Posterior vena cava (tissue), 2 donors: ENCODE data around the gene F2RL1. TPM values are rescaled to one million over a fixed set of nuclear protein-coding genes. Genes with fewer than 3 reads are reported as not detected.
"Not testable (repeated sequence)": the region's sequence is repeated elsewhere in the genome, so short reads cannot be mapped to it uniquely, and the experiment has no call there.

Source experiments
- DNase-seq: peaks from one replicate; pipeline ENCODE4 v3.0.0-alpha.2; 2020; ENCODE audit warnings: low spot score
- intact Hi-C, 2 donors: fragments of 100-400 bp; cut with DNase I; formaldehyde crosslinking; loops; one replicate each; pipeline versions ENCODE4 v1.14.1 to v1.14.2; 2022 to 2023
- total RNA-seq, 2 donors: library from RNA; stranded (reverse); fragmentation: NEBNext Ultra II Directional; extraction: Animal tissue kit (Norgen Biotek cat#: 25700); gene quantifications; one replicate each; pipeline ENCODE4 v1.2.1, GENCODE V29; 2021
- donor health status: DM: yes; HTN: yes; CAD: no.
- donor health status: DM: yes; HTN: yes; CAD: no.

Gene F2RL1
- total RNA-seq, 2 donors from 2014 or later: 1.1 to 1.4 TPM

- intact Hi-C loops: no loop called here
- DNase-seq: no peak
Measured at GRCh38 chr5:76838481-76839261, 19.8 kb downstream of the F2RL1 start.

- intact Hi-C loops: no loop called here
- DNase-seq: no peak
Measured at GRCh38 chr5:76841361-76841760, 22.5 kb downstream of the F2RL1 start.

GRCh38 chr5:76845890-76846289, 27.1 kb downstream of the F2RL1 start:
- intact Hi-C loops: no loop called here
- no peak for DNase-seq

GRCh38 chr5:76849419-76850291, 30.8 kb downstream of the F2RL1 start, which contains the start of gene S100Z:
TSS of gene S100Z (plus strand) at chr5:76850014. CDS start at chr5:76875360, 25,346 bp downstream.
- DNase-seq: no peak
- intact Hi-C loops: no loop called here

GRCh38 chr5:76850543-76851145, 31.8 kb downstream of the F2RL1 start:
- intact Hi-C loops: no loop called here

GRCh38 chr5:76851728-76852369, 33.0 kb downstream of the F2RL1 start:
- intact Hi-C loops: no loop called here

More at GRCh38 chr5:76850543-76851145, 31.8 kb downstream of the F2RL1 start:
- DNase-seq: no peak

GRCh38 chr5:76852772-76853171, 33.9 kb downstream of the F2RL1 start:
- intact Hi-C loops: no loop called here
- DNase-seq: no peak

More at GRCh38 chr5:76851728-76852369, 33.0 kb downstream of the F2RL1 start:
- peak; percentile 86 for DNase-seq

- intact Hi-C loops, DNase-seq: not testable (repeated sequence)
Measured at GRCh38 chr5:76853741-76854140, 34.9 kb downstream of the F2RL1 start.

GRCh38 chr5:76854644-76855043, 35.8 kb downstream of the F2RL1 start:
- intact Hi-C loops: no loop called here
- no peak for DNase-seq

- intact Hi-C loops, DNase-seq: not testable (repeated sequence)
Measured at GRCh38 chr5:76855501-76855900, 36.7 kb downstream of the F2RL1 start.

GRCh38 chr5:76855961-76856360, 37.1 kb downstream of the F2RL1 start:
- DNase-seq: no peak
- intact Hi-C loops: no loop called here

GRCh38 chr5:76856800-76857199, 38.0 kb downstream of the F2RL1 start:
- intact Hi-C loops, DNase-seq: not testable (repeated sequence)

GRCh38 chr5:76859591-76860247, 40.9 kb downstream of the F2RL1 start:
- intact Hi-C loops: no loop called here

GRCh38 chr5:76861612-76862011, 42.8 kb downstream of the F2RL1 start:
- DNase-seq: no peak
- intact Hi-C loops: no loop called here

More at GRCh38 chr5:76859591-76860247, 40.9 kb downstream of the F2RL1 start:
- DNase-seq: no peak

- intact Hi-C loops: no loop called here
- no peak for DNase-seq
Measured at GRCh38 chr5:76863001-76863400, 44.2 kb downstream of the F2RL1 start.

- intact Hi-C loops: loop anchor here in 1 of 2 donors (2.0 kb wide), 1 partner anchor 148 kb away; no protein-coding TSS in a partner anchor
- DNase-seq: no peak
Measured at GRCh38 chr5:76866503-76866902, 47.7 kb downstream of the F2RL1 start.

GRCh38 chr5:76867038-76867437, 48.2 kb downstream of the F2RL1 start:
- DNase-seq: no peak
- intact Hi-C loops: loop anchor here in 1 of 2 donors (2.0 kb wide), 1 partner anchor 148 kb away; no protein-coding TSS in a partner anchor
